Trophoblast cell (in vitro differentiated cells and primary cell): Measurements from ENCODE around the gene PRRX2.

Experiments
- DNase-seq, 2 donors: peaks; one replicate each; pipeline ENCODE4 v3.0.0-alpha.2; 2016
- H2AFZ ChIP-seq: 2 replicates; pipeline ENCODE4 v1.6.1; 2013; ENCODE audit warnings: low read length, moderate library complexity, mild to moderate bottlenecking; ENCODE audit not compliant: insufficient read depth, poor library complexity
- H2AK5ac ChIP-seq: 2 replicates; pipeline ENCODE4 v1.6.1; 2013; ENCODE audit warnings: mild to moderate bottlenecking, low read length
- H2BK120ac ChIP-seq: 2 replicates; pipeline ENCODE4 v1.6.1; 2013; ENCODE audit warnings: low read length, mild to moderate bottlenecking, moderate library complexity; ENCODE audit not compliant: insufficient read depth, poor library complexity
- H2BK12ac ChIP-seq: 2 replicates; pipeline ENCODE4 v1.6.1; 2013; ENCODE audit warnings: mild to moderate bottlenecking, low read length, moderate library complexity
- H2BK5ac ChIP-seq: 2 replicates; pipeline ENCODE4 v1.6.1; 2013; ENCODE audit warnings: low read length, low read depth, moderate library complexity, mild to moderate bottlenecking; ENCODE audit not compliant: poor library complexity
- H3K14ac ChIP-seq: 2 replicates; pipeline ENCODE4 v1.6.1; 2013; ENCODE audit warnings: mild to moderate bottlenecking, low read length
- H3K18ac ChIP-seq: 2 replicates; pipeline ENCODE4 v1.6.1; 2013; ENCODE audit warnings: mild to moderate bottlenecking, low read length
- H3K23ac ChIP-seq: 2 replicates; pipeline ENCODE4 v1.6.1; 2013; ENCODE audit warnings: low read length
- H3K27ac ChIP-seq: 2 replicates; pipeline ENCODE4 v1.5.1; 2013; ENCODE audit warnings: low read depth, mild to moderate bottlenecking, inconsistent platforms, low read length, moderate library complexity
- H3K27me3 ChIP-seq: 2 replicates; pipeline ENCODE4 v1.6.1; 2013; ENCODE audit warnings: inconsistent platforms, mild to moderate bottlenecking, low read length, moderate library complexity; ENCODE audit not compliant: insufficient read depth
- H3K36me3 ChIP-seq, 2 experiments: 1 replicate in 1 of 2; 2 replicates in 1 of 2; pipeline ENCODE4 v1.6.1; 2013; ENCODE audit warnings: low read length in 2 of 2, mild to moderate bottlenecking in 2 of 2, moderate library complexity in 1 of 2; ENCODE audit not compliant: insufficient read depth in 2 of 2, control insufficient read depth in 1 of 2
- H3K4ac ChIP-seq: 2 replicates; pipeline ENCODE4 v1.6.1; 2013; ENCODE audit warnings: low read depth, mild to moderate bottlenecking, low read length, moderate library complexity
- H3K4me1 ChIP-seq, 2 experiments: 1 replicate in 1 of 2; 2 replicates in 1 of 2; pipeline ENCODE4 v1.6.1; 2013; ENCODE audit warnings: low read length in 2 of 2, mild to moderate bottlenecking in 2 of 2, moderate library complexity in 1 of 2; ENCODE audit not compliant: insufficient read depth in 2 of 2, control insufficient read depth in 1 of 2
- H3K4me2 ChIP-seq: 2 replicates; pipeline ENCODE4 v1.6.1; 2013; ENCODE audit warnings: inconsistent platforms, mild to moderate bottlenecking, low read length, moderate library complexity
- H3K4me3 ChIP-seq: 2 replicates; pipeline ENCODE4 v1.5.1; 2013; ENCODE audit warnings: mild to moderate bottlenecking, low read depth, low read length, inconsistent platforms
- H3K79me1 ChIP-seq: one replicate; pipeline ENCODE4 v1.6.1; 2013; ENCODE audit warnings: low read length
- H3K79me2 ChIP-seq: 2 replicates; pipeline ENCODE4 v1.6.1; 2013; ENCODE audit warnings: low read length, mild to moderate bottlenecking; ENCODE audit not compliant: control insufficient read depth, insufficient read depth, poor library complexity
- H3K9ac ChIP-seq: 2 replicates; pipeline ENCODE4 v1.6.1; 2013; ENCODE audit warnings: mild to moderate bottlenecking, low read length
- H3K9me3 ChIP-seq: 2 replicates; pipeline ENCODE4 v1.6.1; 2013; ENCODE audit warnings: low read depth, mild to moderate bottlenecking, control low read depth, inconsistent platforms, low read length; ENCODE audit not compliant: insufficient read depth
- H4K12ac ChIP-seq: 2 replicates; pipeline ENCODE4 v1.6.1; 2013; ENCODE audit warnings: low read depth, mild to moderate bottlenecking, low read length, moderate library complexity
- H4K8ac ChIP-seq: 2 replicates; pipeline ENCODE4 v1.6.1; 2013; ENCODE audit warnings: low read depth, mild to moderate bottlenecking, low read length, moderate library complexity
- H4K91ac ChIP-seq: one replicate; pipeline ENCODE4 v1.6.1; 2013; ENCODE audit warnings: low read depth, mild to moderate bottlenecking, low read length, moderate library complexity
- WGBS: extraction: QIAGEN DNeasy Blood & Tissue Kit; methylation state at CpG from one replicate; pipeline ENCODE4 v1.1.7; 2013; ENCODE audit warnings: missing lambda C conversion rate; ENCODE audit not compliant: insufficient read length, insufficient coverage; ENCODE audit errors: extremely low coverage; 5-methylcytosine and 5-hydroxymethylcytosine counted together

PRRX2 gene

GRCh38 chr9:129756191-129756590 is 90.7 kb downstream of the PRRX2 start:
- H3K27me3 ChIP-seq = no peaks in the 10 kb centered on the region
- no peaks in the 10 kb centered on the region for H3K79me2 ChIP-seq
- peaks cover 6% of the 10 kb centered on the region for H3K79me1 ChIP-seq
- H3K14ac ChIP-seq = no peak overlapping the region
- no peak overlapping the region for H3K27ac ChIP-seq
- H3K4me3 ChIP-seq = no peak overlapping the region
- no peaks in the 10 kb centered on the region for H3K36me3 ChIP-seq
- no peaks in the 10 kb centered on the region for H3K9me3 ChIP-seq
- no peak overlapping the region for H4K8ac ChIP-seq
- H3K4me1 ChIP-seq = peaks cover 10 to 28% of the 10 kb centered on the region in 2 experiments
- H2BK5ac ChIP-seq = no peak overlapping the region
- no peak overlapping the region for H4K91ac ChIP-seq
- no peak overlapping the region for H2AFZ ChIP-seq
- H3K9ac ChIP-seq = no peak overlapping the region
- no peak overlapping the region for H3K18ac ChIP-seq
- WGBS = no CpG with 5 or more reads among the region's 6 CpGs
- H4K12ac ChIP-seq = no peak overlapping the region
- no peak overlapping the region for H3K23ac ChIP-seq
- H3K4me2 ChIP-seq = no peak overlapping the region
- no peak overlapping the region for H2AK5ac ChIP-seq
- no peak overlapping the region for H2BK120ac ChIP-seq
- no peak overlapping the region for H2BK12ac ChIP-seq
- DNase-seq = no peak
- H3K4ac ChIP-seq = no peak overlapping the region

GRCh38 chr9:129757045-129757444 is 91.6 kb downstream of the PRRX2 start:
- no peaks in the 10 kb centered on the region for H3K27me3 ChIP-seq
- no peak overlapping the region for H2AFZ ChIP-seq
- no CpG with 5 or more reads among the region's 9 CpGs for WGBS
- H4K12ac ChIP-seq = no peak overlapping the region
- no peak overlapping the region for H3K9ac ChIP-seq
- no peaks in the 10 kb centered on the region for H3K9me3 ChIP-seq
- H2BK120ac ChIP-seq = no peak overlapping the region
- peak in 1 of 2 donors; percentile 36 for DNase-seq
- H3K36me3 ChIP-seq = no peaks in the 10 kb centered on the region
- no peaks in the 10 kb centered on the region for H3K79me2 ChIP-seq
- H2BK5ac ChIP-seq = no peak overlapping the region
- peaks cover 18 to 24% of the 10 kb centered on the region in 2 experiments for H3K4me1 ChIP-seq
- H4K91ac ChIP-seq = no peak overlapping the region
- H2AK5ac ChIP-seq = no peak overlapping the region
- H3K4me2 ChIP-seq = no peak overlapping the region
- no peak overlapping the region for H3K23ac ChIP-seq
- no peak overlapping the region for H3K4me3 ChIP-seq
- H3K4ac ChIP-seq = no peak overlapping the region
- peaks cover 6% of the 10 kb centered on the region for H3K79me1 ChIP-seq
- H3K14ac ChIP-seq = no peak overlapping the region
- H2BK12ac ChIP-seq = no peak overlapping the region
- H4K8ac ChIP-seq = no peak overlapping the region
- H3K18ac ChIP-seq = no peak overlapping the region
- H3K27ac ChIP-seq = no peak overlapping the region

- no peak overlapping the region for H3K4me3 ChIP-seq
- no peaks in the 10 kb centered on the region for H3K79me1 ChIP-seq
- H2AK5ac ChIP-seq = no peak overlapping the region
- no peaks in the 10 kb centered on the region for H3K36me3 ChIP-seq
- no peaks in the 10 kb centered on the region for H3K9me3 ChIP-seq
- H4K8ac ChIP-seq = no peak overlapping the region
- no peak overlapping the region for H2BK5ac ChIP-seq
- H2AFZ ChIP-seq = no peak overlapping the region
- no peak overlapping the region for H3K23ac ChIP-seq
- no peak overlapping the region for H4K12ac ChIP-seq
- H2BK120ac ChIP-seq = no peak overlapping the region
- H3K4ac ChIP-seq = no peak overlapping the region
- no CpG with 5 or more reads among the region's 4 CpGs for WGBS
- no peak overlapping the region for H4K91ac ChIP-seq
- H3K79me2 ChIP-seq = no peaks in the 10 kb centered on the region
- H3K4me1 ChIP-seq = peaks cover 22% of the 10 kb centered on the region in 2 experiments
- no peak overlapping the region for H3K14ac ChIP-seq
- H3K27me3 ChIP-seq = no peaks in the 10 kb centered on the region
- no peak overlapping the region for H3K27ac ChIP-seq
- H3K18ac ChIP-seq = no peak overlapping the region
- no peak overlapping the region for H3K4me2 ChIP-seq
- peak in 1 of 2 donors; percentile 21 for DNase-seq
- H2BK12ac ChIP-seq = peak overlapping the region; percentile 55
- no peak overlapping the region for H3K9ac ChIP-seq
Observed at GRCh38 chr9:129759319-129759718, 93.9 kb downstream of the PRRX2 start.

DNA sequence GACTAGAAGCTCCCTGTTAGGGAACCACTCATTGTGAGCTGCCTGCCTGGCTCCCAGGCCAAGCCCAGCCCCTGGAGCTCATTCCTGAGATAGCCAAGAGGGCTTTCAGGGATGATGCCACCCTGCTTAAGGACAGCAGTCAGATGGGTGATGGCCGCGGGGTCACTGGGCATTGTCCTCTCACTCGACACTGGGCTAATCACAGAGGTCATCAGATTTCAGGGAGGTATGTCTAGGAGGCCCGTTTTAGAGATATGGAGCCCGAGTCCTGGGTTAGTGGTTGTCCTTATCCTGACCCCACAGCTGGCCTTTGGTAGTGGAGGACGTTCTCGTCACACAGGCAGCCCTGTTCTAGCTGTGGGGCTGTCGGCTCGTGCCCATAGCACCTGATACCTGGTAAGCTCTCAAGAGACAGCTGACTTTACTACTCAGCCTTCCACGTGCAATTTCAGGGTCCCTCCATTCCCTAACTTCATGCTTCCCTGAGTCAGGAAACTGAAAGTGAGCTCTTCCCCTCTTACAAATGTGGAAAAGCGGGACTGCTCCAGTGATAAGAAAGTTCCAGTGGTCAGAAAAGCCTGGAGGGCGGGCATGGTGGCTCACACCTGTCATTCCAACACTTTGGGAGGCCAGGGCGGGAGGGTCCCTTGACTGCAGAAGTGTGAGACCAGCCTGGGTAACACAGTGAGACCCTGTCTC is 94.5 kb downstream of the PRRX2 start:
- WGBS = no CpG with 5 or more reads among the region's 13 CpGs
- H3K4me2 ChIP-seq = no peak overlapping the region

More for the DNA sequence above, 94.5 kb downstream of the PRRX2 start:
- H4K8ac ChIP-seq = no peak overlapping the region
- H3K14ac ChIP-seq = no peak overlapping the region
- no peak overlapping the region for H4K12ac ChIP-seq
- no peak overlapping the region for H2BK5ac ChIP-seq
- no peaks in the 10 kb centered on the region for H3K27me3 ChIP-seq
- no peaks in the 10 kb centered on the region for H3K36me3 ChIP-seq
- no peaks in the 10 kb centered on the region for H3K9me3 ChIP-seq
- H3K18ac ChIP-seq = no peak overlapping the region
- peaks cover 22% of the 10 kb centered on the region in 2 experiments for H3K4me1 ChIP-seq
- no peaks in the 10 kb centered on the region for H3K79me2 ChIP-seq
- no peak overlapping the region for H2AFZ ChIP-seq
- H3K4ac ChIP-seq = no peak overlapping the region
- DNase-seq = peak; percentile 89 to 91
- H2AK5ac ChIP-seq = no peak overlapping the region
- no peak overlapping the region for H3K23ac ChIP-seq
- H3K9ac ChIP-seq = no peak overlapping the region
- H3K4me3 ChIP-seq = no peak overlapping the region
- H3K79me1 ChIP-seq = no peaks in the 10 kb centered on the region
- no peak overlapping the region for H2BK120ac ChIP-seq
- H4K91ac ChIP-seq = no peak overlapping the region
- no peak overlapping the region for H2BK12ac ChIP-seq
- H3K27ac ChIP-seq = no peak overlapping the region
